ENCODE measurements around the gene CPHXL. TPM values are rescaled to one million over a fixed set of nuclear protein-coding genes. Genes with fewer than 3 reads are reported as not detected.

The CPHXL gene
- polyA plus RNA-seq, 12 donors: not detected

DNA sequence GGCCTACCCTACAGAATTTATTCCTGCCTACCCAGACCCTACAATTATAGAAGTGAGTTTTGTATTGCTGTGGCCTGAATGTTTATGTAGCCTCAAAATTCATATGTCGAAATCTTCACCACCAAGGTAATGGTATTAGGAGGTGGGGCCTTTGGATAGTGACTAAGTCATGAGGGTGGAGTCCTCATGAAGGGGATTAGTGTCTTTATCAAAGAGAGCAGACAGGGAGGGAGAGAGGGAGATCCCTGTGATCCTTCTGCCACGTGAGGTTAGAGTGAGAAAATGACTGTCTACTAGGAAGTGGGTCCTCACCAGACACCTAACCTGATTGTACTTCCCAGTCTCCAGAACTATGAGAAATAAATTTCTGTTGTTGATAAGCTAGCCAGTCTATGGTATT is 24.0 kb downstream of the CPHXL start:
- DNase-seq: no peak

DNA sequence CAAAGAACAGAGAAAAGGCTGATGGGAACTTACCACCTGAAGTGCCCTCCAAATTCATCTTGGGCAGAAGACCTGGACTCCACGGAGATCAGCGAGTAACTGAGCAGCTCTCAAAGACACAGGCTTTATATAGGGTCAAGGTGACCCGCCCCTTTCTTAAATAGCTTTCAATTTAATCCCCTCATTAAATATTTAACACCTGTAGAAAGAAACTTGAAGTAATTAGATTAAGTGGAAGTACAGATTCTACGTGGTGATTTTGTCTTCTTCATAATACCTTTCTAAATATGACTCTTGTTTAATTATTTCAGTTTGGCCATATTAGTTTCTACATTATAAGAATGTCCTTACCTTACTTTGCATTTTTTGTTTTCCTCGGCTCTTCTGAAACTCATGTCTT is 24.9 kb downstream of the CPHXL start, which contains the start of gene DUXB:
DUXB (minus strand) TSS at position 101 of the 400 bp plus-strand sequence; CDS start at position 58, 43 bp downstream.
- no peak for DNase-seq

DNA sequence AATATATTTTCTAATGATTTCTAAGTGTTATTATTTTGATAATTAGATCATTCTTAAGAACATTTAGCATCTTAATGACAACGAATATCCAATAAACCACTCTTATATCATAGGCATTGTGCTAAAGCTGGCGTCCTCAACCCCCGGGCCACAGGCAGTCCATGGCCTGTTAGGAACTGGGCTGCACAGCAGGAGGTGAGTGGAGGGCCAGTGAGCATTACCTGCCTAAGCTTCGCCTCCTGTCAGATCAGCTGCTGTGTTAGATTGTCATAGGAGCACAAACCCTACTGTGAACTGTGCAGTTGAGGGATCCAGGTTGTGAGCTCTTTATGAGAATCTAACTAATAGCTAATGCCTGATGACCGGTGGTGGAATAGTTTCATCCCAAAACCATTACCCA is 28.7 kb downstream of the CPHXL start:
- DNase-seq: no peak

DNA sequence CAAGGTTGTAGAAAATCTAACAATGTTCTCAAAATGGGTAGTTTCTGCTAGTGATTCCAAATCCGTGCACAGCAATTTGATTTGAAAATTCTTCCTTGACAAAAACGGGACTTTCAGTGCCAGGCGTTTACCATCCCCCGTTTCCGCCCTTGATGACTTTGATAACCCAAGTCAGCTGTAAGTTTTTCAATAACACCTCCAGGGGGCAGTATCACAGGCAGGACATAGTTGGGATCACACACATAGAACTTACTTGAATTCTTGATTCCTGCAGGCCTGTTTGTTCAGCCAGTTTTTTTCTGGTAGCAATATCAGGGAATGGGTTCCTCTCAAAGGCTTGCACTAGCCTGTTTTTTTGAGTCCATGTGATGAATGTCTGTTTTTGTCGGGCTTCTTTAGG is 30.6 kb downstream of the CPHXL start:
- no peak for DNase-seq

GRCh38 chr16:75687361-75687760 is 38.9 kb downstream of the CPHXL start:
- no peak for DNase-seq

DNA sequence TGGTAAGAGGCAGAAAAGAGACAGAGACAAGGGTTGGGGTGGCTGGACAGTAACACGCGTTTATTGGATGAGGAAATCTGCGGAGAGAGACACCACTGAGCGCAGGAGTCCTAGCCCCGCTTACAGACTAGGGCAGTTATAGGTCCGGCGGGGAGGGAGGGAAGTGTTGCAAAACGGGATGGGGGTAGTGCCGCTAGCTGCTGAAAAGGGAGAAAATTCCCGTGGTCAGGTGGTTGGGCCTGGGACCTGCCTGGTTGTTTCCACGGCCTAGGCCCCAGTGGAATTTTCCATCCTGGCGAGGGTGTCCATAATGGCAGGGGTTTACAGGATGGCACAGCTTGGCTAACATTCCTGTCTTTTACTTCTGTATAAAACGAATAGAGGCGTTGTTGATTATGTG is 44.0 kb downstream of the CPHXL start:
- DNase-seq: no peak

- no peak for DNase-seq
Measured at GRCh38 chr16:75679366-75679765, 46.9 kb downstream of the CPHXL start.

GRCh38 chr16:75676909-75677308 is 49.4 kb downstream of the CPHXL start, which contains the start of gene CPHXL2:
Gene CPHXL2, minus strand, starts transcription at chr16:75677009. Its CDS starts 10 bp downstream, at chr16:75676999.
- no peak for DNase-seq

DNA sequence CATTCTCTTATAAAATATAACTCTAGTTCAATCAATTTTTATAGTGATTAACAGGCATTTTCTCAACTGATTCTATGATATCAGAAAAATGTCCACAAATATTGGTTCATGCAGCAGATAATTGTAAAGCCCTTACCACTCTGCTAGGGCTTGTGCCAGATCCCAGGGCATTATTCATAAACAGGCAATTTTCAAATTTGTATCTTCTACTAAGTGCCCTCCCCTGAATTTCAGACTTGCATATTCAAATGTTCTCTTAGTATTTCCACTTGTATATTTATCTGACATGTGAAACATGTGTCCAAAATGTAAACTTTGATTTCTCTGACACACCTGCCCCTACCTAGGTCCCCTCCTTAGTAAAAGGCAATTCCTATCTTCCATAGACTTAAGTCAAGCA is 58.8 kb downstream of the CPHXL start:
- no peak for DNase-seq

Other genes starting within 250 kb of the CPHXL start
- gene CHST6, start 231.0 kb downstream of the CPHXL start, polyA plus RNA-seq (ENCODE audit: insufficient read length in 12 of 12): 1 to 10 TPM in 11 of 12 donors, not detected in 1; 1.4 to 4.1 (median 2.3) TPM
- under 1 TPM in 10 of 12 donors, not detected in 2; 0.07 to 0.56 (median 0.24) TPM for gene CHST5, start 190.4 kb downstream of the CPHXL start, polyA plus RNA-seq (ENCODE audit: insufficient read length in 12 of 12)
- gene TMEM231, start 170.2 kb downstream of the CPHXL start, polyA plus RNA-seq (ENCODE audit: insufficient read length in 12 of 12): 10 to 100 TPM in 3 of 12 donors, 1 to 10 TPM in 8, not detected in 1; 6.0 to 17.0 (median 8.3) TPM
- 100 to 1,000 TPM in 10 of 12 donors, 10 to 100 TPM in 1, not detected in 1; 81.4 to 204 (median 138) TPM for gene GABARAPL2, start 160.1 kb downstream of the CPHXL start, polyA plus RNA-seq (ENCODE audit: insufficient read length in 12 of 12)
- gene ADAT1, start 103.2 kb downstream of the CPHXL start, polyA plus RNA-seq (ENCODE audit: insufficient read length in 12 of 12): 10 to 100 TPM in 11 of 12 donors, not detected in 1; 28.1 to 46.1 (median 32.4) TPM
- 100 to 1,000 TPM in 10 of 12 donors, 10 to 100 TPM in 1, not detected in 1; 93.5 to 142 (median 126) TPM for gene KARS1, start 78.8 kb downstream of the CPHXL start, polyA plus RNA-seq (ENCODE audit: insufficient read length in 12 of 12)
- gene TERF2IP, start 78.7 kb downstream of the CPHXL start, polyA plus RNA-seq (ENCODE audit: insufficient read length in 12 of 12): 100 to 1,000 TPM in 1 of 12 donors, 10 to 100 TPM in 10, not detected in 1; 57.5 to 105 (median 64.6) TPM
- gene CPHXL2, start 49.5 kb downstream of the CPHXL start, polyA plus RNA-seq (ENCODE audit: insufficient read length in 12 of 12): under 1 TPM in 4 of 12 donors, not detected in 8; 0.15 to 0.34 (median 0.28) TPM
- under 1 TPM in 1 of 12 donors, not detected in 11; 0.22 TPM for gene DUXB, start 25.0 kb downstream of the CPHXL start, polyA plus RNA-seq (ENCODE audit: insufficient read length in 12 of 12)

Measured in muscle of arm (tissue), 12 donors.